ENCODE results near the gene TRAPPC3L. TPM values are rescaled to one million over a fixed set of nuclear protein-coding genes. Genes with fewer than 3 reads are reported as not detected.

The TRAPPC3L gene
- not detected in 2 replicates for total RNA-seq
- long read RNA-seq, result 0 reads

DNA sequence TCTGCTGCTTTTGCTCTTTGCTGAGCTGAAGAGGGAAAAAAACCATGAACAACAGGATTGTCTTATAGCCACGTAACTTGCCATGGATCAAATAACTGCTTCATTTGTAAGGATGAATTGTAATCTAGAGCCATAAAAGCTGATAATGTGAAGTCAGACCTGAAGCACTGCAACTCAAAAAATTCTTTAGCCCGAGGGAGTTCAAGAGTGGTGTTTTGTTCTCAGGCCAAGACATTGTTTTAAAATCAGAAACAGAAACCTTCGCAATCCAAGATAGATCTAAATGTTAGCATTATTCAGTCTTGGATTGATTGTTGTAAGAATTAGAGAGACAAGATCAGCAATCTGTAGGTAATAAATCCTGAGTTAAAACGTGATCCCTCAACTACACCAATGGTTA, at the start of gene TRAPPC3L:
TRAPPC3L (minus strand) TSS at position 34 of the 400 bp plus-strand sequence. CDS start 170 bp downstream, outside the sequence.
- peaks cover 18% of the 10 kb centered on the region for H3K4me1 Mint-ChIP-seq (ENCODE audit: low read depth)
- no peaks in the 10 kb centered on the region for H3K36me3 Mint-ChIP-seq (ENCODE audit: insufficient read depth)
- no peak for DNase-seq (ENCODE audit: low spot score, unreplicated experiment)
- TF ChIP-seq, protein P1, sequence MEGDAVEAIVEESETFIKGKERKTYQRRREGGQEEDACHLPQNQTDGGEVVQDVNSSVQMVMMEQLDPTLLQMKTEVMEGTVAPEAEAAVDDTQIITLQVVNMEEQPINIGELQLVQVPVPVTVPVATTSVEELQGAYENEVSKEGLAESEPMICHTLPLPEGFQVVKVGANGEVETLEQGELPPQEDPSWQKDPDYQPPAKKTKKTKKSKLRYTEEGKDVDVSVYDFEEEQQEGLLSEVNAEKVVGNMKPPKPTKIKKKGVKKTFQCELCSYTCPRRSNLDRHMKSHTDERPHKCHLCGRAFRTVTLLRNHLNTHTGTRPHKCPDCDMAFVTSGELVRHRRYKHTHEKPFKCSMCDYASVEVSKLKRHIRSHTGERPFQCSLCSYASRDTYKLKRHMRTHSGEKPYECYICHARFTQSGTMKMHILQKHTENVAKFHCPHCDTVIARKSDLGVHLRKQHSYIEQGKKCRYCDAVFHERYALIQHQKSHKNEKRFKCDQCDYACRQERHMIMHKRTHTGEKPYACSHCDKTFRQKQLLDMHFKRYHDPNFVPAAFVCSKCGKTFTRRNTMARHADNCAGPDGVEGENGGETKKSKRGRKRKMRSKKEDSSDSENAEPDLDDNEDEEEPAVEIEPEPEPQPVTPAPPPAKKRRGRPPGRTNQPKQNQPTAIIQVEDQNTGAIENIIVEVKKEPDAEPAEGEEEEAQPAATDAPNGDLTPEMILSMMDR (IDR thresholded peaks at IDR 0.05; ENCODE audit: unreplicated experiment), result no peak
- no peaks in the 10 kb centered on the region for H3K27me3 Mint-ChIP-seq
- H3K27ac Mint-ChIP-seq, result no peak within 1 kb of the TSS
- H3K4me3 Mint-ChIP-seq (ENCODE audit: low read depth), result no peak within 1 kb of the TSS
- H3K9me3 Mint-ChIP-seq (ENCODE audit: low read depth), result no peaks in the 10 kb centered on the region

DNA sequence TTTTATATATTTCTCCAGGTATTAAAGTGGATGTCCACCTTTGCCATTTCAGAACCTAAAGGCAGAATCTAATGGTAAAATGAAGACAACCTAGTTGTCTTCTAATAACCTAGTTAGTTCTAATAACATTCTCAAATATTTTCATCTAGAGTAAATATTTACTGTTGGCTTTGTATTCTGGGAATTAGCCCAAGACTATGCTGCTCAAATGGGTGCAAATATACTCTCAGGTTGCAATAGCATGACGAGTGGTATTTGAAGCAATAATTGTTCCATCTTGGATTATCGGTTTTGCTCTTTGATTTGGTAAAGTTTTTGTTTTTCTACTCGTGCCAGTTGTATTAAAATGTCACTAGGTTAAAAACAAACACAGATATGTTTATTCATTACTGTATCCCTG, 49.8 kb upstream of the TRAPPC3L start:
- TF ChIP-seq, protein P1 (IDR thresholded peaks at IDR 0.05; ENCODE audit: unreplicated experiment), result no peak
- Mint-ChIP-seq H3K9me3 (ENCODE audit: low read depth) (no peaks in the 10 kb centered on the region), H3K27ac (no peak overlapping the region), H3K36me3 (ENCODE audit: insufficient read depth) (peaks cover 15% of the 10 kb centered on the region), H3K27me3 (no peaks in the 10 kb centered on the region), H3K4me1 (ENCODE audit: low read depth) (no peaks in the 10 kb centered on the region), H3K4me3 (ENCODE audit: low read depth) (no peak overlapping the region)
- no peak for DNase-seq (ENCODE audit: low spot score, unreplicated experiment)

DNA sequence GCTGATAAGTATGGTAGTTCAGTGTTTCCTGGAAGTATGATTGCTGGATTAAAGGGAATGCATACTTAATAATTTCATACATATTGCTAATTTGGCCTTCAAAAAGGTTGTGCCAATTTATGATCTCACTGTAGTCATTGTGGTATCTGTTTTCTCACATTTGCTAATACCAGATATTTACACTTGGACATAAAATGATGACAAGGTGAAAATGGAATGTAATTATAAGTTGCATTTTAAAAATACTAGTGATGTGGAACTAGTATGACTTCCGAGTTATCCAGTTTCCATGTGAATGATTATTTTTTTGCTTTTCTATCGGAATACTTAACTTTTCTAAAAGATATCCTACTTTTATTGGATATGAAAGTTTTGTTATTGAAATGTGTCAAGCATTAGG, 41.3 kb upstream of the TRAPPC3L start:
- Mint-ChIP-seq H3K4me1 (ENCODE audit: low read depth) (no peaks in the 10 kb centered on the region), H3K36me3 (ENCODE audit: insufficient read depth) (peaks cover 16% of the 10 kb centered on the region), H3K27me3 (no peaks in the 10 kb centered on the region), H3K4me3 (ENCODE audit: low read depth) (no peak overlapping the region), H3K27ac (no peak overlapping the region), H3K9me3 (ENCODE audit: low read depth) (no peaks in the 10 kb centered on the region)
- TF ChIP-seq, protein P1 (IDR thresholded peaks at IDR 0.05; ENCODE audit: unreplicated experiment), result no peak
- no peak for DNase-seq (ENCODE audit: low spot score, unreplicated experiment)

DNA sequence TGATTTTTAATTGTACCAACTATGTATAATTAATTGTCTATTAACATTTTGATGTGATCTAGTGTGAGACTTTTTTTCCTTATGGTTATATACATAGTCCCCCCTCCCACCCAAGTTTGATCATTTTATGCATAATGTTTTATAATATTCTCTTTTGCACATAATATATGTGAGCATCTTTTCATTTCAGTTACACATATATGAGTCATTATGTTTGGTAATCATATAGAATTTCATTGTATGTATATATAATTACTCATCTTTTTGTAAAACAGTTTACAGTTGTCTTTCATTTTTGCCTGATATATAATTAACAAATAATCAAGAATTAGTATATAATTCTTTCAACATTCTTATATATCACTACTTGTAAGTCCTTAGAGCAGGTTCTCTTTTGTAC, 40.8 kb upstream of the TRAPPC3L start:
- no peaks in the 10 kb centered on the region for H3K4me1 Mint-ChIP-seq (ENCODE audit: low read depth)

DNA sequence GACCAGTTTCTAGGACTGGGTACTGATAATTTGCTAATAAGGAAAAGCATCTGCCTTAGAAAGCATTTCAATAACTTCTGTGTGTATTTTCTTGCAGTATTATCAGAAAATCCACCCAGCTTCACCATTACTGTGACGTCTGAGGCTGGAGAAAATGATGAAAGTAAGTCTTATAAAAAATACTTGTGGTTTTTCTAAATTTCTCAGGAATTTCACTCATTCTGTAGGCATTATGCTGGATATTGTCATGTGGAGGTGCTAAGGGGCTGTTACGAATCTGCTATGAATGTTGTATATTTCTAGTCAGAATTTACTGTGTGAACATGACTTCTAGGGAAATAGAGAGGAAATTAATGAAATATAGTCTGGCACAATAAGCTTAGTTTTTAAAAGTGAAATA, 34.7 kb upstream of the TRAPPC3L start:
- TF ChIP-seq, protein P1 (IDR thresholded peaks at IDR 0.05; ENCODE audit: unreplicated experiment), result no peak
- Mint-ChIP-seq H3K4me1 (ENCODE audit: low read depth) (peaks cover 1% of the 10 kb centered on the region), H3K27me3 (no peaks in the 10 kb centered on the region), H3K4me3 (ENCODE audit: low read depth) (no peak overlapping the region), H3K27ac (no peak overlapping the region), H3K9me3 (ENCODE audit: low read depth) (no peaks in the 10 kb centered on the region), H3K36me3 (ENCODE audit: insufficient read depth) (peaks cover 10% of the 10 kb centered on the region)
- DNase-seq (ENCODE audit: low spot score, unreplicated experiment), result no peak

More for the DNA sequence above, 40.8 kb upstream of the TRAPPC3L start:
- Mint-ChIP-seq H3K27ac (no peak overlapping the region), H3K9me3 (ENCODE audit: low read depth) (no peaks in the 10 kb centered on the region), H3K36me3 (ENCODE audit: insufficient read depth) (peaks cover 15% of the 10 kb centered on the region), H3K27me3 (no peaks in the 10 kb centered on the region), H3K4me3 (ENCODE audit: low read depth) (no peak overlapping the region)
- TF ChIP-seq, protein P1 (IDR thresholded peaks at IDR 0.05; ENCODE audit: unreplicated experiment), result no peak
- DNase-seq (ENCODE audit: low spot score, unreplicated experiment), result no peak

Data from progenitor cell of endocrine pancreas (in vitro differentiated cells).